NB4 (cell line): ENCODE measurements around the gene ODAD3.
"Not testable (repeated sequence)": the region's sequence is repeated elsewhere in the genome, so short reads cannot be mapped to it uniquely, and the experiment has no call there.

Experiments
- DNase-seq: peaks from one replicate; pipeline ENCODE4 v3.0.0; 2010; ENCODE audit warnings: low read depth
- H3K4me3 ChIP-seq: one replicate; pipeline ENCODE4 v1.5.1; 2011; ENCODE audit warnings: mild to moderate bottlenecking, low read depth, low read length, moderate library complexity
- MYC ChIP-seq: IDR thresholded peaks from 2 replicates; pipeline ENCODE4 v1.6.1; 2011; ENCODE audit warnings: low read depth, low read length
- POLR2A ChIP-seq: IDR thresholded peaks from 2 replicates; pipeline ENCODE4 v1.6.1; 2011; ENCODE audit warnings: mild to moderate bottlenecking; ENCODE audit not compliant: insufficient read length; ENCODE audit errors: extremely low read depth
- TF ChIP-seq, protein P1 (sequence below): IDR thresholded peaks from 2 replicates; pipeline ENCODE4 v1.6.1; 2011; ENCODE audit warnings: low read depth, low read length
- TF ChIP-seq, protein P2 (sequence below): IDR thresholded peaks from one replicate; pipeline ENCODE4 v1.5.1; 2012; ENCODE audit warnings: low read depth, low read length

ODAD3 gene

DNA sequence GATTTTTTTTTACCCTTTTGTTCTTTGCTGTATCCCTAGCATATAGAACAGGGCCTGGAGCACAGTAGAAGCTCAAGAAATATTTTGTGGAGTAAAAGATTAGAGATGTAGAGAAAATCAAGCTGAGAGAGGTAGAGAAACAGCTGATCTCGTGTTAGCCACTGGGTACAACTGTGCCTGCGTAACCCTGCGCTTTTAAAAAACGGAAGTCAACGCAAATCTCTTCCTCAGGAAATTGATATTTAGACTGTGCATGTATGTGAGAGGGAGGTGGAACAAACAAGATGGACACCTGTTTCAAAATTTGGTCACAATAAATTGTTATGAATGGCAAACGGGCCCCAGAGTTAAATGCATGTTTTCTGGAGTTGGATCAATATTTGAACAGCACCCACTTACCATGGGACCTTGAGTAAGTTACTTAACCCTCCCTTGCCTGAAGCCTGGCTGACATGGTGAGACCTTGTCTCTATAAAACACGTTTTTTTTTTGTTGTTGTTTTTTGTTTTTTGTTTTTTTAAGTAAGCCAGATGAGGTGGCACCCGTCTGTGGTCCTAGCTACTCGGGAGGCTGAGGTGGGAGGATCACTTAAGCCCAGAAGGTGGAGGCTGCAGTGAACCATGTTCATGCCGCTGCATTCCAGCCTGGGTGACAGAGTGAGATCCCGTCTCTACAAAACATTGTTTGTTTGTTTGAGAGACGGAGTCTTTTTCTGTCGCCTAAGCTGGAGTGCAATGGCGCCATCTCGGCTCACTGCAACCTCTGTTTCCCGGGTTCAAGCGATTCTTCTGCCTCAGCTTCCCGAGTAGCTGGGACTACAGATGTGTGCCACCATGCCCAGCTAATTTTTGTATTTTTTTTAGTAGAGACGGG is 47.5 kb downstream of the ODAD3 start:
- DNase-seq = peak; percentile 56
- TF ChIP-seq POLR2A (no peak), MYC (no peak)
- no peak overlapping the region for H3K4me3 ChIP-seq

DNA sequence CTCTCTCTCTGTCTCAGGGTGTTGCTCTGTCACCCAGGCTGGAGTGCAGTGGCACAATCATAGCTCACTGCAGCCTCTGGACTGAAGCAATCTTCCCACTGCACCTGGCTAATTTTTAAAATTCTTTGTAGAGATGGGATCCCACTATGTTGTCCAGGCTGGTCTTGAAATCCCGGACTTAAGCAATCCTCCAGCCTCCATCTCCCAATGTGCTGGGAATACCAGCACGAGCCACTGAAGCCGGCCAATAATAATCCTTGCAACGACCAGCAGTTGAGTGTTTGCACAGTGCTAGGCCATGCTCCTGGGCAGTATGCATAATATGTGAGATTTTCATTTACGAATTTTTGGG is 50.2 kb downstream of the ODAD3 start:
- H3K4me3 ChIP-seq = no peak overlapping the region
- no peak for TF ChIP-seq MYC
- TF ChIP-seq, protein P1, sequence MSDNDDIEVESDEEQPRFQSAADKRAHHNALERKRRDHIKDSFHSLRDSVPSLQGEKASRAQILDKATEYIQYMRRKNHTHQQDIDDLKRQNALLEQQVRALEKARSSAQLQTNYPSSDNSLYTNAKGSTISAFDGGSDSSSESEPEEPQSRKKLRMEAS = no peak
- no peak for DNase-seq

DNA sequence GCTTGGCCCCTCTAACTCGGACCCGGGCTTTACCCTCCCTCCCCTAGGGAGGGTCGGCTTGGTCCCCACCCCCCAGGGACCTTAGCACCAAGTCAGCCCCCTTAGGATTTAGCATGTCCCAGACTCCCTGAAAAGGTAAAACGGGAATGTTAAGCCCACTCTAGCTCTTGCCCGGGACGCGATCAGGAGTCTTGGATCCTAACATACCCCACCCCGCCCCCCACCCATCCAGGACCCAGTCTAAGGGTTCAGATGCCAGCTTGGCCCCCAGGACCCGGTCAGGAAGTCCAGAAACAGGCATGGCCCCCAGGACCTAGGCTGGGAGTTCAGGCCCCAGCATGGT is 51.2 kb downstream of the ODAD3 start:
- no peak for DNase-seq

DNA sequence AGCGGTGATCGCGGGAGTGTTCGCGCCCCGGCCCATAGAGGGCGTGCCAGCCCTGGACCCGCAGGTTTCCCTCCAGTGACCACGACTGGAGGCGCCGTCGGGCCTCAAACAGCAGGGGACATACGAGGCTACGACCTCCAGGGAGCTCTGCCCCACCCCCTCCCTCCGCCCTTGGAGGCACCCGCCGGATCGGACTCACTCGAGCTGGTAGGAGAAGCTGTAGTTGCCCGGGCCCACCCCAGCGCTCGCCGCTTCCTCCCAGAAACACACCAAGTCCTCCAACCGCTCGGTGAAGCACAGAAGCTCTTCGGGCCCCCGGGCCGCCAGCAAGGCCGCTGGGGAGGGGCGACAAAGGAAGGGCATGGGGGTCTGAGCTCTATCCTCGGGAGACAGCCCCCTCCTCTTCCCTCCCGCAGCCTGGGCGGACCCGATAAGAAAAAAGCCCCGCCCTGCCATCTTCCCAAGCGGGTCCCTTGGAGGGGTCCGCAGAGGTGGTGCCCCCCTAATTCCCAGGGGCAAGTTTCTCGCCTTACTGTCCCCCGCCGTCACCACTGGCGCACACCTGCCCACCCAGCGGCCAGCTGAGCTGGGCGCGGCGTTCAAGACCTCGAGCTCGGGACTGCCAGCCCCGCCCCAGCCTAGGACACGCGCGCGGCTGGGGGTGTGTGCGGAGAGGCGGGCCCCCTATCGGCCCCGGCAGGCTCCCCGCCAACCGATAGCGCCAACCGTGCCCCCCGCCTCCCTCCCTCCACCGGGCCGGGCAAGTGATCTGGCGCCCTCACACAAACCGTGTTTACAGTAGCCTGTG is 51.8 kb downstream of the ODAD3 start:
- peak; percentile 72 for DNase-seq
- TF ChIP-seq POLR2A (no peak), MYC (no peak)
- TF ChIP-seq, protein P1 = no peak
- TF ChIP-seq, protein P2, sequence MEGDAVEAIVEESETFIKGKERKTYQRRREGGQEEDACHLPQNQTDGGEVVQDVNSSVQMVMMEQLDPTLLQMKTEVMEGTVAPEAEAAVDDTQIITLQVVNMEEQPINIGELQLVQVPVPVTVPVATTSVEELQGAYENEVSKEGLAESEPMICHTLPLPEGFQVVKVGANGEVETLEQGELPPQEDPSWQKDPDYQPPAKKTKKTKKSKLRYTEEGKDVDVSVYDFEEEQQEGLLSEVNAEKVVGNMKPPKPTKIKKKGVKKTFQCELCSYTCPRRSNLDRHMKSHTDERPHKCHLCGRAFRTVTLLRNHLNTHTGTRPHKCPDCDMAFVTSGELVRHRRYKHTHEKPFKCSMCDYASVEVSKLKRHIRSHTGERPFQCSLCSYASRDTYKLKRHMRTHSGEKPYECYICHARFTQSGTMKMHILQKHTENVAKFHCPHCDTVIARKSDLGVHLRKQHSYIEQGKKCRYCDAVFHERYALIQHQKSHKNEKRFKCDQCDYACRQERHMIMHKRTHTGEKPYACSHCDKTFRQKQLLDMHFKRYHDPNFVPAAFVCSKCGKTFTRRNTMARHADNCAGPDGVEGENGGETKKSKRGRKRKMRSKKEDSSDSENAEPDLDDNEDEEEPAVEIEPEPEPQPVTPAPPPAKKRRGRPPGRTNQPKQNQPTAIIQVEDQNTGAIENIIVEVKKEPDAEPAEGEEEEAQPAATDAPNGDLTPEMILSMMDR = peak; percentile 61
- H3K4me3 ChIP-seq = no peak overlapping the region

More for the DNA sequence above, 51.2 kb downstream of the ODAD3 start:
- no peak for TF ChIP-seq POLR2A
- TF ChIP-seq, protein P2 = no peak
- TF ChIP-seq, protein P1 = no peak
- no peak for TF ChIP-seq MYC
- H3K4me3 ChIP-seq = no peak overlapping the region

DNA sequence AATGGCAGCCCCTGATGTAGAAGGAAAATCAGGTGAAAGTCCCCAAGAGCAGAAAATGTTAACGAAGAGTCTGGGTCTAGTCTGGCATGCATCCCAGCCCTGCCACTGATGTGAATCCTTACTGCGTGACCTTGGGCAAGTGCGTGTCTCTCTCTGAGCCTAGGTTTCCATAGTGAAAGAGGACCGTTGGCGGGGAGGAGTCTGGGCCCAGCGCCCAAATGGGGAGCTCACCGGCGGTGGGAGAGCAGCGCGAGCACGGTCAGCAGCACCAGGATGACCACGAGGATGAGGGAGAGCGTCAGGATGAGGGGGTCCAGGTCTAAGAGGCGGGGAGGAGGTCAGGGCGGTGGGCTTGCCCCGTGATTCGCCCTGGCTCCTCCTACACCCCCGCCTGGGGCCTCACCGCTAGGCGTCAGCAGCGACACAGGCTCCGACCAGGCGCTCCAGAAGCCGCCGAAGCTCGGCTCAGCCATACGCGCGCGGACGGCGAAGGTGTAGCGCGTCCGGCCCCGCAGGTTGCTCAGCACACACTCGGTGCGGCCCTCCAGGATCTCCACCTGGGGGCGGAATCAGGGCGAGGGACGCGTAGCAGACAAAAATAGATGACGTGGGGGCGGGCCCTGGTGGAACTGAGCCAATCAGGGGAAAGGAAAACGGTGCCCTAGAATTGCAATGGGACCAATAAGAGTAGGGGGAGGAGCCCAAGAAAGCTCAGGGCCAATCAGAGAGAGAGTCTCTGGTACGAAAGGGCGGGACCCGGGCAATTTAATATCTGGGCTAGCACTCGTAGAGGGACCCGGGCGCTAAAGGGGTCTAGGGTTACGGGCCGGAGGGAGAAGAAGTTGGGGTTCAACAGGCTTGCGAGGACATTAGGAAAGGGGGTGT is 54.0 kb downstream of the ODAD3 start:
- TF ChIP-seq, protein P1 = peak; percentile 30
- TF ChIP-seq POLR2A = peak; percentile 40
- TF ChIP-seq, protein P2 = peak; percentile 44
- no peak; the same call in 1 of the 2 replicates for TF ChIP-seq MYC
- peak overlapping the region; percentile 67 for H3K4me3 ChIP-seq
- peak; percentile 97 for DNase-seq

DNA sequence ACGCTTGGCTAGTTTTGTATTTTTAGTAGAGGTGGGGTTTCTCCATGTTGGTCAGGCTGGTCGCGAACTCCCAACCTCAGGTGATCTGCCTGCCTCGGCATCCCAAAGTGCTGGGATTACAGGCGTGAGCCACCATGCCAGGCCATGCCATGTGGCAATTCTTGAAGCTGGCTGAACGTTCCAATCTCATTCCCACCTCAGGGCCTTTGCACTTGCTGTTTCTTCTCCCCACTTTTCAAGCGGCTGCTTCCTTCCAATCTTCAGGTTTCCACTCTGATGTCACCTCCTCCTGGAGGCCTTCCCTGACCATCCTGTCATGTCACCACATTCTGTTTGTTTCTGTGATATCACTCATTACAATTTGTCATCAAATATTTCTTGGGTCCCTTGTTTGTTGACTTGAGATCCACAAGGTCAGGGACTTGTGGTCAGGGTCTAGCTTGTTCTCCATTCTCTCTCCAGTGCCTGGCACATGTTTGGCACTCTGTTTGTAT is 55.0 kb downstream of the ODAD3 start:
- TF ChIP-seq POLR2A (no peak), MYC (no peak)
- TF ChIP-seq, protein P1 = no peak
- DNase-seq = no peak
- H3K4me3 ChIP-seq = peak overlapping the region; percentile 67

- DNase-seq, H3K4me3 ChIP-seq: not testable (repeated sequence)
Measured at GRCh38 chr19:11379269-11379845, 55.6 kb downstream of the ODAD3 start.
